ENCODE results near the gene OSBPL8. TPM values are rescaled to one million over a fixed set of nuclear protein-coding genes. Genes with fewer than 3 reads are reported as not detected.

OSBPL8 gene
- total and polyA plus RNA-seq, 2 donors (not counting 1 experiment from before 2014, with no cell fraction given), result 11.1 to 112 TPM

DNA sequence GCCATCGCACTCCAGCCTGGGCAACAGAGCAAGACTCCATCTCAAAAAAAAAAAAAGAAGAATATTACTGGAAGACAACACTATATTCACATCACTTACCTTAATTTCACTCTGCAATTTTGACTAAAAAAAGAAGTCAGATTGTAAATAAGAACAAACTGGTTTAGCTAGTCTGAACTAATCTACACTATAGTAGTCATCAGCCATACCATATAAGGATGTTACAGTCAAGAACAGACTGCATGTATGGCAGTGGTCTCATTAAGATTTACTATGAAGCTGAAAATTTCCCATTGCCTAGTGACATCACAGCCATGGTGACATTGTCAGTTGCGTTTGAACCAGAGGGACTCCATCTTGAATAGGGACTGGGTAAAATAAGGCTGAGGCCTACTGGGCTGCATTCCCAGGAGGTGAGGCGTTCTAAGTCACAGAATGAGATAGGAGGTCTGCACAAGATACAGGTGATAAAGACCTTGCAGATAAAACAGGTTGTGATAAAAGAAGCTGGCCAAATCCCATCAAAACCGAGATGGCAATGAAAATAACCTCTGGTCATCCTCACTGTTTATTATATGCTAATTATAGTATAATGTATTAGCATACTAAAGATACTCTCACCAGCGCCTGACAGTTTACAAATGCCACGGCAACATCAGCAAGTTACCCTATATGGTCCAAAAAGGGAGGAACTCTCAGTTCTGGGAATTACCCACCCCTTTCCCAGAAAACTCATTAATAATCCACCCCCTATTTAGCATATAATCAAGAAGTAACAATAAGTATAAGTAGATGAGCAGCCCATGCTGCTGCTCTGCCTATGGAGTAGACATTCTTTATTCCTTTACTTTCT lies 51.2 kb downstream of the OSBPL8 start:
- Mint-ChIP-seq H3K27ac (peak overlapping the region; percentile 26), H3K4me1 (peaks cover 52% of the 10 kb centered on the region), H3K27me3 (no peaks in the 10 kb centered on the region), H3K4me3 (no peak overlapping the region), H3K9me3 (ENCODE audit: insufficient read depth) (peaks cover 11% of the 10 kb centered on the region)
- no peak overlapping the region for H3K27ac ChIP-seq (ENCODE audit: low read length in 2 of 2)
- no peak overlapping the region for H2AFZ ChIP-seq (ENCODE audit: insufficient read depth, low read depth, low read length, poor library complexity, severe bottlenecking)
- peaks cover 0 to under 1% of the 10 kb centered on the region in 2 experiments for H3K36me3 ChIP-seq (replicated peaks in 1 of 2; ENCODE audit: control extremely low read depth in 1 of 2, control insufficient read depth in 1 of 2, extremely low read depth in 1 of 2, insufficient read depth in 2 of 2, low read length in 1 of 2)
- H3K4me2 ChIP-seq (replicated peaks; ENCODE audit: low read depth, low read length, poor library complexity, severe bottlenecking), result no peak overlapping the region
- peaks cover 7 to 23% (median 8%) of the 10 kb centered on the region in 3 donors for H3K9me3 ChIP-seq (ENCODE audit: control extremely low read depth in 1 of 3, control insufficient read depth in 2 of 3, insufficient read depth in 1 of 3, low read length in 2 of 3)
- ATAC-seq (ENCODE audit: low read depth), result no peak
- H3K4me1 ChIP-seq (ENCODE audit: control insufficient read depth in 2 of 2, insufficient read depth in 2 of 2, low read length in 2 of 2), result peaks cover 16 to 29% of the 10 kb centered on the region in 2 donors
- H3K4me3 ChIP-seq (ENCODE audit: control extremely low read depth in 1 of 5, extremely low read depth in 1 of 5, insufficient read depth in 1 of 5, low read depth in 2 of 5, low read length in 4 of 5), result no peak overlapping the region
- WGBS (ENCODE audit: insufficient coverage), result 100% methylated on average over 1 of the region's 6 CpGs
- no peak for DNase-seq
- ChIA-PET POLR2A (interaction anchor here (0.7 kb wide), 1 partner anchor 10 kb away, joined by 3 read pairs; no protein-coding TSS in a partner anchor), CTCF (no interaction called here)
- intact Hi-C loops (cut with micrococcal nuclease), result loop anchor here (5.0 kb wide), 1 partner anchor 36 kb away; no protein-coding TSS in a partner anchor
- peaks cover 5% of the 10 kb centered on the region for H4K20me1 ChIP-seq (ENCODE audit: control insufficient read depth, insufficient read depth, low read length, poor library complexity, severe bottlenecking)
- peaks cover 67% of the 10 kb centered on the region for H3K79me2 ChIP-seq (ENCODE audit: control insufficient read depth, insufficient read depth, low read length)
- TF ChIP-seq CTCF (IDR thresholded peaks at IDR 0.05) (no peak), EZH2 (IDR thresholded peaks at IDR 0.05; ENCODE audit: borderline replicate concordance, insufficient read depth, low read depth, low read length, poor library complexity, severe bottlenecking) (no peak)
- no peak overlapping the region for H3K9ac ChIP-seq (ENCODE audit: low read length)
- no peaks in the 10 kb centered on the region for H3K27me3 ChIP-seq (replicated peaks in 1 of 4; ENCODE audit: control extremely low read depth in 1 of 4, control insufficient read depth in 3 of 4, insufficient read depth in 4 of 4, low read length in 3 of 4)

DNA sequence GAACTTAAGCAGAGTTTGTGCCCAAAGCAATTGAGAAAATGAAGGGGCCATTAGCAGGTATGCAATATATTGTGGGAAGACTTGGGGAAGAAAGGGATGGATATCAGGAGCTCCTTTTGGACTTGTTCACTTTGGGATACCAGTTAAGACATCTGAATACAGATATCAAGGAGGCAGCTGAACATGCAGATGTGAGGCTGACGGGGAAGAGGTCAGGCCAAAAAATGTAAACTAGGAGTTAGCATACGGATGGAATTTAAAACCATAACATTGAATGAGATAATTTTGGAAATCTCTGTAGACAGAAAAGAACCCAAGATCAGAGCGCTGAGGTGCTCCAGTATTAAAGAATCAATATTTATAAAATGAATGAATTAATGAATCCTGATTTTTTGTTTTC lies 53.4 kb downstream of the OSBPL8 start:
- peaks cover 5% of the 10 kb centered on the region for H4K20me1 ChIP-seq (ENCODE audit: control insufficient read depth, insufficient read depth, low read length, poor library complexity, severe bottlenecking)
- DNase-seq (no peak), ATAC-seq (ENCODE audit: low read depth) (no peak)
- peaks cover 3 to 10% (median 7%) of the 10 kb centered on the region in 3 donors for H3K9me3 ChIP-seq (ENCODE audit: control extremely low read depth in 1 of 3, control insufficient read depth in 2 of 3, insufficient read depth in 1 of 3, low read length in 2 of 3)
- Mint-ChIP-seq H3K4me1 (peaks cover 39% of the 10 kb centered on the region), H3K27me3 (no peaks in the 10 kb centered on the region), H3K27ac (peak overlapping the region; percentile 13), H3K4me3 (no peak overlapping the region), H3K9me3 (ENCODE audit: insufficient read depth) (peaks cover 9% of the 10 kb centered on the region)
- H3K27me3 ChIP-seq (replicated peaks in 1 of 4; ENCODE audit: control extremely low read depth in 1 of 4, control insufficient read depth in 3 of 4, insufficient read depth in 4 of 4, low read length in 3 of 4), result no peaks in the 10 kb centered on the region
- H3K36me3 ChIP-seq (replicated peaks in 1 of 2; ENCODE audit: control extremely low read depth in 1 of 2, control insufficient read depth in 1 of 2, extremely low read depth in 1 of 2, insufficient read depth in 2 of 2, low read length in 1 of 2), result peaks cover 0 to 5% of the 10 kb centered on the region in 2 experiments
- no peak overlapping the region for H3K9ac ChIP-seq (ENCODE audit: low read length)
- WGBS (ENCODE audit: insufficient coverage), result 100% methylated on average over 2 of the region's 3 CpGs
- TF ChIP-seq EZH2 (IDR thresholded peaks at IDR 0.05; ENCODE audit: borderline replicate concordance, insufficient read depth, low read depth, low read length, poor library complexity, severe bottlenecking) (no peak), CTCF (IDR thresholded peaks at IDR 0.05) (no peak)
- CTCF ChIA-PET, result interaction anchor here (1.4 kb wide), 1 partner anchor 80 kb away, joined by 3 read pairs; no protein-coding TSS in a partner anchor
- no peak overlapping the region for H3K4me2 ChIP-seq (replicated peaks; ENCODE audit: low read depth, low read length, poor library complexity, severe bottlenecking)
- intact Hi-C loops (cut with micrococcal nuclease), result loop anchor here (5.0 kb wide), 1 partner anchor 34 kb away; no protein-coding TSS in a partner anchor
- peaks cover 8 to 12% of the 10 kb centered on the region in 2 donors for H3K4me1 ChIP-seq (ENCODE audit: control insufficient read depth in 2 of 2, insufficient read depth in 2 of 2, low read length in 2 of 2)
- H2AFZ ChIP-seq (ENCODE audit: insufficient read depth, low read depth, low read length, poor library complexity, severe bottlenecking), result no peak overlapping the region
- H3K79me2 ChIP-seq (ENCODE audit: control insufficient read depth, insufficient read depth, low read length), result peaks cover 70% of the 10 kb centered on the region
- POLR2A ChIA-PET, result no interaction called here
- H3K27ac ChIP-seq (ENCODE audit: low read length in 2 of 2), result no peak overlapping the region
- no peak overlapping the region for H3K4me3 ChIP-seq (ENCODE audit: control extremely low read depth in 1 of 5, extremely low read depth in 1 of 5, insufficient read depth in 1 of 5, low read depth in 2 of 5, low read length in 4 of 5)

Measured in B cell (primary cell).